Measurements from ENCODE around the gene MICAL2. TPM values are rescaled to one million over a fixed set of nuclear protein-coding genes. Genes with fewer than 3 reads are reported as not detected.

Gene MICAL2
- total RNA-seq, 1 donor from 2014 or later = 372 TPM

- H3K36me3 Mint-ChIP-seq (ENCODE audit: low read depth) = peaks cover 14% of the 10 kb centered on the region
- H3K4me1 Mint-ChIP-seq (ENCODE audit: low read depth) = peaks cover 77% of the 10 kb centered on the region
- peak overlapping the region; percentile 68 for H3K27ac Mint-ChIP-seq (ENCODE audit: unreplicated experiment)
- H3K27me3 Mint-ChIP-seq (ENCODE audit: low read depth) = no peaks in the 10 kb centered on the region
- H3K4me3 Mint-ChIP-seq (ENCODE audit: unreplicated experiment) = no peak overlapping the region
- no peak for DNase-seq (ENCODE audit: low spot score)
- H3K9me3 Mint-ChIP-seq (ENCODE audit: low read depth) = no peaks in the 10 kb centered on the region
- TF ChIP-seq CTCF (IDR thresholded peaks at IDR 0.05) = peak; percentile 50
These were observed 75.5 kb downstream of the MICAL2 start for GRCh38 chr11:12185914-12186313.

- Mint-ChIP-seq H3K4me1 (ENCODE audit: low read depth) (peaks cover 69% of the 10 kb centered on the region), H3K27ac (ENCODE audit: unreplicated experiment) (peak overlapping the region; percentile 74), H3K36me3 (ENCODE audit: low read depth) (peaks cover 16% of the 10 kb centered on the region), H3K4me3 (ENCODE audit: unreplicated experiment) (no peak overlapping the region), H3K27me3 (ENCODE audit: low read depth) (no peaks in the 10 kb centered on the region), H3K9me3 (ENCODE audit: low read depth) (no peaks in the 10 kb centered on the region)
- DNase-seq (ENCODE audit: low spot score) = no peak
- TF ChIP-seq CTCF (IDR thresholded peaks at IDR 0.05) = no peak
These were observed 76.3 kb downstream of the MICAL2 start for GRCh38 chr11:12186701-12187100.

- peak overlapping the region; percentile 74 for H3K27ac Mint-ChIP-seq (ENCODE audit: unreplicated experiment)
- H3K9me3 Mint-ChIP-seq (ENCODE audit: low read depth) = no peaks in the 10 kb centered on the region
- H3K4me3 Mint-ChIP-seq (ENCODE audit: unreplicated experiment) = no peak overlapping the region
- no peaks in the 10 kb centered on the region for H3K27me3 Mint-ChIP-seq (ENCODE audit: low read depth)
- DNase-seq (ENCODE audit: low spot score) = no peak
- peaks cover 64% of the 10 kb centered on the region for H3K4me1 Mint-ChIP-seq (ENCODE audit: low read depth)
- H3K36me3 Mint-ChIP-seq (ENCODE audit: low read depth) = peaks cover 17% of the 10 kb centered on the region
- no peak for TF ChIP-seq CTCF (IDR thresholded peaks at IDR 0.05)
These were observed 77.0 kb downstream of the MICAL2 start for GRCh38 chr11:12187399-12187798.

GRCh38 chr11:12188548-12189317, 78.3 kb downstream of the MICAL2 start:
- Mint-ChIP-seq H3K27me3 (ENCODE audit: low read depth) (no peaks in the 10 kb centered on the region), H3K36me3 (ENCODE audit: low read depth) (peaks cover 22% of the 10 kb centered on the region)

More at GRCh38 chr11:12188548-12189317, 78.3 kb downstream of the MICAL2 start:
- no peak for DNase-seq (ENCODE audit: low spot score)
- no peak overlapping the region for H3K4me3 Mint-ChIP-seq (ENCODE audit: unreplicated experiment)
- H3K9me3 Mint-ChIP-seq (ENCODE audit: low read depth) = no peaks in the 10 kb centered on the region
- TF ChIP-seq CTCF (IDR thresholded peaks at IDR 0.05) = no peak
- peaks cover 57% of the 10 kb centered on the region for H3K4me1 Mint-ChIP-seq (ENCODE audit: low read depth)
- H3K27ac Mint-ChIP-seq (ENCODE audit: unreplicated experiment) = peak overlapping the region; percentile 49
